Measurements from ENCODE around the gene CKAP4. TPM values are rescaled to one million over a fixed set of nuclear protein-coding genes. Genes with fewer than 3 reads are reported as not detected.

The CKAP4 gene
- total and polyA plus RNA-seq, 2 of the 13 experiments (the other 11 are each of a cell fraction or from before 2014, with no cell fraction given), result 39.2 to 70.2 TPM

DNA sequence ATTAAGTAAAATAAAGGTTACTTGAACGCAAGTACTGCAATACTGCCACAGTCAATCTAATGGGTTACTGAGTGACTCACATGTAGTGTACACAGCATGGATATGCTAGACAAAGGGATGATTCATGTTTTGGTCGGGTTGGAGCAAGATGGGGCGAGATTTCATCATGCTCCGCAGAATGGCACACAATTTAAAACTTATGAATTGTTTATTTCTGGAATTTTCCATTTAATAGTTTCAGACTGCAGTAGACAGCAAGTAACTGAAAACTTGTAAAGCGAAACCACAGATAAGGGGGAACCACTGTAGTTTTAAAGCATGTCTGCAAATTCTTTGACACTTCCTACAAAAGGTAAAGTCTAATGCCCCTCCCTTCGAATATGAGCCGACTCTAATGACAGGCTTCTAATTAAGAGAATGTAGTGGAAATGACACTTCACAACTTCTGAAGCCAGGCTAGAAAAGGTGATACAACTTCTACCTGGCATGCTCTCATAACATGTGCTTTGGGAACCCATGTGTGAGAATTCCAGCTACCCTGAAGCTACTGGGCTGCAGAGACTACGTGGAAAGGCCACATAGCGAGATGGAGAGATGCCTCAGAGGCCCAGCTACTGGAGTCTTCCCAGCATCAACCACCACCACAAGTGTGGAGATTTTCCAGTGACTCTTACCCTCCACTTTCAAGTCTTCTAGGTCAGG, 40.8 kb upstream of the CKAP4 start:
- Histone ChIP-seq H3K9me3 (ENCODE audit: low read length) (no peaks in the 10 kb centered on the region), H3K36me3 (replicated peaks in 1 of 2; ENCODE audit: control insufficient read depth in 1 of 2, insufficient read depth in 2 of 2, low read length in 2 of 2) (no peaks in the 10 kb centered on the region), H2AFZ (ENCODE audit: low read length) (peak overlapping the region; percentile 43), H3K4me2 (ENCODE audit: low read depth, low read length) (peak overlapping the region; percentile 50), H3K4me1 (ENCODE audit: insufficient read depth, low read length) (peaks cover 77% of the 10 kb centered on the region), H3K79me2 (ENCODE audit: insufficient read depth, low read length) (no peaks in the 10 kb centered on the region), H3K9ac (ENCODE audit: insufficient read depth, low read depth, low read length) (peak overlapping the region; percentile 66), H4K20me1 (ENCODE audit: insufficient read depth, low read length) (no peaks in the 10 kb centered on the region), H3K4me3 (replicated peaks in 1 of 3; ENCODE audit: insufficient read depth in 1 of 3, low read depth in 2 of 3, low read length in 3 of 3) (no peak overlapping the region; a peak in 1 of 6 replicates), H3K27ac (ENCODE audit: extremely low read length, insufficient read depth, low read length) (peak overlapping the region; percentile 84), H3K27me3 (ENCODE audit: control insufficient read depth in 1 of 2, insufficient read depth in 2 of 2, low read length in 2 of 2) (no peaks in the 10 kb centered on the region)
- CTCF ChIA-PET (ENCODE audit: low intra/inter-chr PET ratio, low total read pairs), result no interaction called here
- 34% methylated on average over 9 of the region's 9 CpGs for WGBS (ENCODE audit: low lambda C conversion rate)
- POLR2A ChIA-PET, result interaction anchor here (1.0 to 1.5 kb wide), 2 partner anchors 13 to 15 kb away, joined by 4 to 5 read pairs; no protein-coding TSS in a partner anchor
- peak; percentile 91 for DNase-seq (ENCODE audit: low spot score)
- ATAC-seq, result peak; percentile 91
- BruUV-seq (replicated peaks), result TSS peak; percentile 88
- FAIRE-seq, result peak; percentile 66
- in situ Hi-C loops (cut with HindIII; ENCODE audit: extremely low pct_ligation_motif_present, low pct_unique_long_range_greater_than_20kb) (loop anchor here (10.0 kb wide), 1 partner anchor 194 kb away; no protein-coding TSS in a partner anchor), intact Hi-C loops (cut with micrococcal nuclease; ENCODE audit: unreplicated experiment) (no loop called here)
- TF ChIP-seq ZBTB42 (CRISPR knock-in tag; IDR thresholded peaks at IDR 0.05) (no peak), TCF7 (IDR thresholded peaks at IDR 0.05; ENCODE audit: low read depth) (peak; percentile 2; the same call in 1 of the 2 replicates), YEATS2 (CRISPR knock-in tag; IDR thresholded peaks at IDR 0.05; ENCODE audit: borderline replicate concordance) (peak; percentile 31; the same call in 1 of the 2 replicates), KLF16 (CRISPR knock-in tag; IDR thresholded peaks at IDR 0.05) (peak in 1 of 2 experiments; percentile 59; a peak in 1 of 4 replicates), FOXJ3 (CRISPR knock-in tag; IDR thresholded peaks at IDR 0.05; ENCODE audit: borderline replicate concordance) (peak; percentile 35; the same call in 1 of the 2 replicates), POGZ (CRISPR knock-in tag; IDR thresholded peaks at IDR 0.05) (peak; percentile 33; the same call in 1 of the 2 replicates), FOXK2 (IDR thresholded peaks at IDR 0.05) (peak; percentile 48), SKI (IDR thresholded peaks at IDR 0.05; ENCODE audit: partially characterized antibody) (peak; percentile 49), ZNF124 (CRISPR knock-in tag; IDR thresholded peaks at IDR 0.05) (0 out of 2 replicates have a peak, but pooled peaks have one; percentile 47), IRF2 (CRISPR knock-in tag; IDR thresholded peaks at IDR 0.05) (peak; percentile 70; the same call in 1 of the 2 replicates), KDM5A (IDR thresholded peaks at IDR 0.05; ENCODE audit: borderline replicate concordance, low read length) (no peak), THRA (CRISPR knock-in tag; IDR thresholded peaks at IDR 0.05; ENCODE audit: borderline replicate concordance) (0 out of 2 replicates have a peak, but pooled peaks have one; percentile 21), ZNF792 (CRISPR knock-in tag; IDR thresholded peaks at IDR 0.05) (peak; percentile 15; the same call in 1 of the 2 replicates), CEBPG (CRISPR knock-in tag; IDR thresholded peaks at IDR 0.05) (peak; percentile 100), GABPB1 (CRISPR knock-in tag; IDR thresholded peaks at IDR 0.05) (0 out of 2 replicates have a peak, but pooled peaks have one; percentile 11), GABPA (IDR thresholded peaks at IDR 0.05; ENCODE audit: low read depth, low read length) (no peak), GABPA (CRISPR knock-in tag; IDR thresholded peaks at IDR 0.05; ENCODE audit: low read depth) (peak; percentile 29), KLF9 (CRISPR knock-in tag; IDR thresholded peaks at IDR 0.05; ENCODE audit: low read depth) (no peak), ZNF761 (CRISPR knock-in tag; conservative IDR thresholded peaks at IDR 0.05) (peak; percentile 60; the same call in 1 of the 2 replicates), ZNF781 (CRISPR knock-in tag; IDR thresholded peaks at IDR 0.05; ENCODE audit: borderline replicate concordance, not compliant biosample characterization) (peak; percentile 42), CREM (IDR thresholded peaks at IDR 0.05) (peak; percentile 30; the same call in 1 of the 2 replicates), CREM (CRISPR knock-in tag; IDR thresholded peaks at IDR 0.05) (no peak)
- TF ChIP-seq, protein P1, sequence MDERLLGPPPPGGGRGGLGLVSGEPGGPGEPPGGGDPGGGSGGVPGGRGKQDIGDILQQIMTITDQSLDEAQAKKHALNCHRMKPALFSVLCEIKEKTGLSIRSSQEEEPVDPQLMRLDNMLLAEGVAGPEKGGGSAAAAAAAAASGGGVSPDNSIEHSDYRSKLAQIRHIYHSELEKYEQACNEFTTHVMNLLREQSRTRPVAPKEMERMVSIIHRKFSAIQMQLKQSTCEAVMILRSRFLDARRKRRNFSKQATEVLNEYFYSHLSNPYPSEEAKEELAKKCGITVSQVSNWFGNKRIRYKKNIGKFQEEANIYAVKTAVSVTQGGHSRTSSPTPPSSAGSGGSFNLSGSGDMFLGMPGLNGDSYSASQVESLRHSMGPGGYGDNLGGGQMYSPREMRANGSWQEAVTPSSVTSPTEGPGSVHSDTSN (CRISPR knock-in tag; IDR thresholded peaks at IDR 0.05), result peak; percentile 27; the same call in 1 of the 2 replicates

All from HepG2 (cell line).